ENCODE results near the gene SAA1. TPM values are rescaled to one million over a fixed set of nuclear protein-coding genes. Genes with fewer than 3 reads are reported as not detected.

Gene SAA1
- total RNA-seq, 1 experiment from 2014 or later = not detected

- DNase-seq (ENCODE audit: low spot score) = no peak
Measured at GRCh38 chr11:18310800-18311340, 44.8 kb downstream of the SAA1 start.

DNA sequence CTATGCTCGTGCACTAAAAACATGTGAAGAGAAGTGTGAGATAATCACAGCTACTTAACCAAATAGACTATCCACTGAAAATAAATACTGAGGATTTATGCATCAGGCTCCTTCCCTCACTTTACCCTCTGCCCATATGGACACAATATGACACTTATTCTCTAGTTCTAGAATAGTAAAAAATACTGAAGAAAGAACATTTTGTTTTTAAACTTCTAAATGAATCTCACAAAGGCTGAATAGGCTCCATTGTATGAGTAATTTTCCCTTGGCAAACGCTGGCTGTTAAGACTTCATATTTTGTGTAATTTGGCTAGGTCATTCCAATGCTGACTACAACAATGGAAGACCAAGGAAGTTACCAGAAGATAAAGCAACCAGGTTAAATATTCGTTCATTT, 45.9 kb downstream of the SAA1 start:
- DNase-seq (ENCODE audit: low spot score) = no peak

- no peak for DNase-seq (ENCODE audit: low spot score)
Measured at GRCh38 chr11:18312663-18313420, 46.8 kb downstream of the SAA1 start.

GRCh38 chr11:18313965-18314763, 48.1 kb downstream of the SAA1 start:
- DNase-seq (ENCODE audit: low spot score) = no peak

DNA sequence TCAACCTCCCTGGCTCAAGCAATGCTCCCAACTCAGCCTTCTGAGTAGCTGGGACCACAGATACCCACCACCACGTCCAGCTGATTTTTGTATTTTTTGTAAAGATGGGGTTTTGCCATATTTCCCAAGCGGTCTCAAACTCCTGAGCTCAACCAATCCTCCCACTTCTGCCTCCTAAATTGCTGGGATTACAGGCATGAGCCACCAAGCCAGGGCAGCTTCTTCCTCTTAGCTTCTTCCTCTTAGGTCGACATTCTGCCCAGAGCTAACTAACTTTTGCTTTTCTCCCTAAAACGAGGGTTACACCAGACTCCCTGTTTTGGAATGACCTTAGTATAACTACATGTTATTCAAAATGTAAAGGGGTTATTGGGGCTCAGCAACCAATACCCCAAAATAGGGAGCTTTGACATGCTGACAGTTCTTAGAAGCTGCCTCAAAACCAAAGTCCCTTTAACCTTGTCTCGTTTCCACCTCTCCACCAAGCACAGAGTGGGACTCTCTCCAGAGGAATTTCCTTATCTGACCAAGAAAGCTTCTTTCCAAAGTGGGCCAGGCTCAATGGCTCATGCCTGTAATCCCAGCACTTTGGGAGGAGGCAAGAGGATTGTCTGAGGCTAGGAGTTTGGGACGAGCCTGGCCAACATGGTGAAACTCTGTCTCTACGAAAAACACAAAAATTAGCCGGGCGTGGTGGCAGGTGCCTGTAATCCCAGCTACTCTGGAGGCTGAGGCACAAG, 48.9 kb downstream of the SAA1 start:
- DNase-seq (ENCODE audit: low spot score) = no peak

- no peak for DNase-seq (ENCODE audit: low spot score)
Measured at GRCh38 chr11:18315893-18316292, 49.8 kb downstream of the SAA1 start.

- no peak for DNase-seq (ENCODE audit: low spot score)
Measured at GRCh38 chr11:18317551-18317950, 51.5 kb downstream of the SAA1 start.

Other genes starting within 250 kb of the SAA1 start
- gene TPH1, start 220.0 kb upstream of the SAA1 start, total RNA-seq (2014; rRNA removed; shearing (Covaris generic)) = 0.17 TPM in 1 of 2 replicates, not detected in the other
- 56.5 and 65.3 TPM in 2 replicates for gene SAAL1, start 160.2 kb upstream of the SAA1 start, total RNA-seq (2014; rRNA removed; shearing (Covaris generic))
- gene MRGPRX3, start 133.7 kb upstream of the SAA1 start, total RNA-seq (2014; rRNA removed; shearing (Covaris generic)) = not detected in 2 replicates
- not detected in 2 replicates for gene MRGPRX4, start 93.4 kb upstream of the SAA1 start, total RNA-seq (2014; rRNA removed; shearing (Covaris generic))
- not detected in 2 replicates for gene SAA4, start 29.5 kb upstream of the SAA1 start, total RNA-seq (2014; rRNA removed; shearing (Covaris generic))
- not detected in 2 replicates for gene SAA2, start 17.6 kb upstream of the SAA1 start, total RNA-seq (2014; rRNA removed; shearing (Covaris generic))
- gene HPS5, start 55.9 kb downstream of the SAA1 start, total RNA-seq (2014; rRNA removed; shearing (Covaris generic)) = 22.5 and 28.8 TPM in 2 replicates
- gene GTF2H1, start 56.3 kb downstream of the SAA1 start, total RNA-seq (2014; rRNA removed; shearing (Covaris generic)) = 80.5 and 83.3 TPM in 2 replicates
- 1,258 and 1,608 TPM in 2 replicates for gene LDHA, start 128.3 kb downstream of the SAA1 start, total RNA-seq (2014; rRNA removed; shearing (Covaris generic))
- gene LDHC, start 146.1 kb downstream of the SAA1 start, total RNA-seq (2014; rRNA removed; shearing (Covaris generic)) = not detected in 2 replicates
- gene LDHAL6A, start 189.6 kb downstream of the SAA1 start, total RNA-seq (2014; rRNA removed; shearing (Covaris generic)) = not detected in 2 replicates

Data from H4 (cell line).